HEK293T (cell line): ENCODE results near the gene KRTAP5-4.

Experiments used
- FOXK2 ChIP-seq: fragments of 450-650 bp; IDR thresholded peaks from 2 replicates; pipeline ENCODE4 v1.6.1; 2016; ENCODE audit warnings: mild to moderate bottlenecking
- FOXM1 ChIP-seq: fragments of 450-650 bp; IDR thresholded peaks from 2 replicates; pipeline ENCODE4 v1.6.1; 2017; ENCODE audit warnings: mild to moderate bottlenecking, borderline replicate concordance
- NFRKB ChIP-seq: fragments of 450-650 bp; IDR thresholded peaks from 2 replicates; pipeline ENCODE4 v1.6.1; 2016; ENCODE audit warnings: mild to moderate bottlenecking, moderate library complexity
- SP1 ChIP-seq: fragments of 450-650 bp; IDR thresholded peaks from 2 replicates; pipeline ENCODE4 v1.6.1; 2017

GRCh38 chr11:1647901-1648652 lies 26.1 kb upstream of the KRTAP5-4 start:
- TF ChIP-seq NFRKB (no peak), FOXK2 (no peak), FOXM1 (no peak), SP1 (no peak)
